Suppressor macrophage treated with lipopolysaccharide for 1 hour (primary cell): ENCODE measurements around the gene SH3RF3.

Source experiments
- DNase-seq, 3 donors: peaks; one replicate each; pipeline ENCODE4 v3.0.0-alpha.2; 2020 to 2022

SH3RF3 gene

GRCh38 chr2:109184368-109184767 is 55.4 kb downstream of the SH3RF3 start:
- no peak for DNase-seq

DNA sequence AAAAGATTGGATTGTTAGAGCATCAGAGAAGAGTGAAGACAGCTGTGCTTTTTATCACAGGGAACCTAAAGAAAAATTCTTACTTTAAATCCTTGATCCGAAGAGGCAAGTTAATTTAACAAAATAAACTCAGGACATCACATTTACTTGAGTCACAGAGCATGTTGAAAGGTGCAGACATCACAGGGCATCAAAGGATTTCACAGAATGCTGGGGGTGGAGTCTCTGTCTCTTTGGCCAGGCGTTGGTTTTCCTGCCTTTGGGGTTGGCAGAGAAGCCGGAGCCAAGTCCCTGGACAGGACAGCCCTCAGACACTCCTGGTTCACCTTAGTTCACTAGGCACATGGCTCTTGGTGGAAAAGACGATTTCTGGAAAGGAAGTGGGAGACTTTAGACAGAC is 56.3 kb downstream of the SH3RF3 start:
- DNase-seq = no peak

- DNase-seq = no peak
Observed at GRCh38 chr2:109185821-109186570, 57.0 kb downstream of the SH3RF3 start.

GRCh38 chr2:109186656-109187250 is 57.7 kb downstream of the SH3RF3 start:
- no peak for DNase-seq

DNA sequence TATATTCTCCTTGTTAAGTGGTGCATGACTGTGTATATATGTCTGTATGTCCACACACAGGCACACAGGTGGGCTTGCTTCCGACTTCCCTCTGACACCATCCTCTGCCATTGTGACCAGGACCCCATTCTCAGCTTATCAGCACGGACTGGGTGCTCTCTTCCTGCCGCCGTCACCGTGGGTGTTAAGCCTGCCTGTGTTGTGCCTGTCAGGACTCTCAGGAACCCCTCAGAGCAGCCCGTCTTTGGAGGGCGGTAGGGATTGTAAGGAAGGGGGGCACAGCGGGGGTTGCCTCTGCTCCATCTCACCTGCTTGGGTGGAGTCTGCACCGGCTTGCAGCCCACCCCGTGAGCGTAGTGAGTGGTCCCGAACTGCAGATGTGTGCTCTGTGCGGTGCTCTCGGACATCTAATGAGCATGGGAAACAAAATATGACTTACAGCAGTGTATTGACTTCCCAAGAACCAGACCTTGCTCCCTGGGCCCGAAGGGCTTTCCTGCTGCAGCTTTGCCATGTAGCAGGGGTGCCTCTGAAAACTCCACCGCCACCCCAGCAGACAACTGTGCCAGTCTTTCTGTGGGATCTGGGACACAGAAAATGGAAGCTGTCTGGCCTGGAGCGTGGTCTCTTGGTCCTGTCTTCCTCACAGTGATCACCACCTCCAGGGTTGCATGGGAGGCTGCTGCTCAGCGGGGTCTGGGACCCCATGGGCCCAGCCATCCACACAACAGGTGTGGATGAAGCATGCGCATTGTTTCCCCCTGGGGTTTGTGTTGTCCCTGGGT is 58.9 kb downstream of the SH3RF3 start:
- no peak for DNase-seq

DNA sequence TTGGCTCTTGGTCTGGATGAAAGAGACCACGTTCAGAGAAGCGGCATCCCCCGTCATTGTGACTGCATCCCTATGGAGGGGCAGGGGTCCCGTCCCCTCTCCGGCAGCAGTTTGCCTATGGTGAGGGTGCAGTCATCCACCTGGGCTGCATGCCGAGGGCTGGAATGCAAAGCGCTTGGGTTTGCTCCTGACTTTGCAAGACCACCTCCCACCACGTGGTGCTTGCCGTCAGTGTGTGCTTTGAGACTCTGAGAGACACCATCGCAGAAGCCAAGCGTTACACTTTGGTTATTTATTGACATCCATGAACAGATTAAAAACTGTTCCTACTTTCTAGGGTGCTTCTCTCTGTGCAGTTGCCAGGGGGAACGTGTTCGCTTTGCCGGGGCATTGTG is 59.5 kb downstream of the SH3RF3 start:
- no peak for DNase-seq

- no peak for DNase-seq
Observed at GRCh38 chr2:109188898-109189297, 59.9 kb downstream of the SH3RF3 start.

GRCh38 chr2:109189751-109190150 is 60.7 kb downstream of the SH3RF3 start:
- DNase-seq = no peak

DNA sequence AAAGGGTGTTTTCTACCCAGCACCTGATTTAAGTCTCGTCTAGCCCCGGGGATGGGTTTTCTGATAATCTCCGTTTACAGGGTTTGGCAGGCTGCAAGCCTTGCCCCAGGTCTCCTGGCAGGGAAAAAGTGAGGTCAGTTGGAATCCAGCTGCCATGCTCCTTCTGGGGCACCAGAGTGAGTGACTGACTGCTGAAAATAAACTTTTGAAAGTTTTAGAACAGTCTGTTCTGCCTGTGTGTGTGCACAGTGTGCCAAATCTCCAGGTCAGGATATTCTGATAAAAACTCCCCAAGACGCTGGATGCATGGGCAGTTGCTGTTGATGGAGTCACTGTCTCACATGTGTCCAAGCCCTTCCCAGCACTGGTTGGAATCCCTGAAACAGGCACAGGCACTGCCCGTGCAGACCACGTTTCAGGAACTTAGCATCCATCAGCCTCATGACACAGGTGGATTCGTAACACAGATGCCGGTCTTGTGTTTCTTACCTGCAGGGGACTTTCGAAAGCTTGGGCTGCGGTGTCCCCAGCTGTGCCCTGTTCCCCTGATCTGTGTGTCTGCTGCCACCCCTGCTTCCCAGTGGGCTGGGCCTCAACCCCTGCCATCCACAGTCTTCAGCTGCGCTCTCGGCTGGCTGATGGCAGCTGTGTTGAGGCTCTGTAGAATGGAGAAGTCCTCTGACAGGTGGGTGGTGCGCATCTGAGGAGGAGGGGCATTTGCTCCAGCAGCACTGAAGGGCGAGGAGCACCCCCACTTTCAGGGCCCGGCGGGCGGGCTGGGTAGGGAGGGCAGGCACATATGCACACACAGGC is 65.0 kb downstream of the SH3RF3 start:
- DNase-seq = no peak

DNA sequence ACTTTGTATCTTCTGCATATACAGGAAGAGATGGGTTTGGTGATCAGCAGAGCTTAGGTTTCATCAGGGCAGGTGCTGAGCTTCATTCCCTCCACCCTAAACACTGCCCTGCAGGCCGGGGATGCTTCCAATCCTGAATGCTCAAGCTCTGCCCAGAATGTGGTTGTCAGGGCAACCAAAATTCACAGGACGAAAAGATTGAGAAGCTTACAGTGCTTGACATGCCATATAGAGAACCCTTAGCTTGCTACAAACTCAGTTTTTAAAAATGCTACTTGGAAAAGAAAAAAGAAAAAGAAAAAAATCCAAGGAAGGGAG is 65.6 kb downstream of the SH3RF3 start:
- no peak for DNase-seq

DNA sequence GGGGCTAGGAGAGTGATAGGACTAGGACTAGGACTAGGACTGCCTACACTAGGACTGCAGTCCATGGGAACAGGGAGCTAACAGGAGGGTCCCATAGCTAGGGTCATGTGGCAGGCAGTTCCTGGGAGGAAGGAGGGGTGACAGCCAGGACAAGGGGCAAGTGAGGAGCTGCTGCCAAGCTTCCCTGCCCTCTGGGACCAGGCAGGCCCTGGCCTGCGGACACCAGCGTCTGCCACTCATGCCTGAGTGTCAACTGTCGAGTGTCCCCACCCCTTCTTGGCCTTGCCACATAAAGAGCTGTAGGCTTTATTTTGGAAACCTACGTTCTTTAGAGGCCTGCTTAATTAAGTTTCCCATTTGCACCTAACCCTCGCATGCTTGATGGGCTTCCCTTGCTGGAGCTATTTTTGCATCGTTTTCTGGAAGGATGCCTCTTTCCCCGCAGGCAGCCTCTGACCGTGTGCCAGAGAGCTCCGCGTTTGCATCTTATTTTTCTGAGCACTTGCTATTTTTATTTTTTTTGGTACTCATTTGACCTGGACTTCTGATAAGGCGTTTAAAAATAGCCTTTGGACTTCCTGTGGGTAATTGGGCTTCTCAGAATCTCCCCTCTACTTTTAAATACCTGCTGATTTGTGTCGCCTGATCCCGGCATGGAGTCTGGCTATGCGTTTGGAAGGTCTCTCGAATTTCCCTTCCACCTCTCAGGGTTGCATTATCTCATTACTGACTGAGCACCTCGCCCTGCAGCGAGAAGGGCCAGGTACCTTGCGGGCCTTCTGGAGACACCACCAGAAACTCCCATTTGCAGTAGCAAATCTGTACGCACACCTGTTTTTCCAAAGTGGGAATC is 66.4 kb downstream of the SH3RF3 start:
- no peak for DNase-seq

GRCh38 chr2:109196081-109196875 is 67.3 kb downstream of the SH3RF3 start:
- DNase-seq = no peak

DNA sequence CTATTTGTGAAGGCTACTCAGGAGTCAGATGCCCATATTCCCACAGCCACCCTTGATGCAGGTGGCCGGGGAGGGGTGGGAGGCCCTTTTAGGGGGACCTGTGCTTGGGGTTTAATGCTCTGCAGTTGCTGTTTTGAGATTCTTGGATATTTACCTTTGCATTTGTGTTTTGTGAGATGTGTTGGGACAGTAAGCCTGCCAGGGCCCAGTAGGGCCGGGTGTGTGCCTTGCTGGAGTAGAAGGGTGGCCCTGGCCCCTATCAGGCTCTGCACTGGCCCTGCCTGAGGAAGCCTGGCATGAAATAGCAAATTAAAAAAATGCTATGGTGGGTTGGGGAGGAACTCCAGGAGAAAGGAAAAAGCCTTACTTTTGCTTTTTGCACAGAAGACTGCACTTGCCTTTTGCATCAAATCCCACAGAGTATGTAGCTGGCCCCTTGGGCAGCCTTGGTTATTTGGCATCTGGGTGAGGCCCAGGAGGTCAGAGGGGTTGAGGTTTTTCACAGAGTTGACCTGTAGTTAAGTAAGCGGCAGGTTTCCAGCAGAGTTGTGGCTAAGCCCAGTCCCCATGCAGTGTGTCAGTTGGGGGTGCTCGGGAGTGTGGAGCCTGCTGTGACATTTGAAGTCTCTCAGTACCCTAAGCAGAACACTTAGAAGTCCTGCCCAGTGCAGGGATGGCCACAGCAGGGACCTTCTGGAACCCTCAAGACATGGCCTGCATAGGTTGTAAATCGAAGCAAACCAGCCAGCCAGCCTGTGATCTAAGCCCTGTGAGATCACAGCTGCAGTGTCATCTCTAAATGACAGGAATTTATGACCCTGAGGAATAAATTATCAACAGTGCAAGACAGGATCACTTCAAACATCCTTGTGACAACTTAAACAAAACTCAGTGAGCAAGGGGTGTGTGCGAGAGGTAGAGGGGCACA is 68.8 kb downstream of the SH3RF3 start:
- DNase-seq = no peak

DNA sequence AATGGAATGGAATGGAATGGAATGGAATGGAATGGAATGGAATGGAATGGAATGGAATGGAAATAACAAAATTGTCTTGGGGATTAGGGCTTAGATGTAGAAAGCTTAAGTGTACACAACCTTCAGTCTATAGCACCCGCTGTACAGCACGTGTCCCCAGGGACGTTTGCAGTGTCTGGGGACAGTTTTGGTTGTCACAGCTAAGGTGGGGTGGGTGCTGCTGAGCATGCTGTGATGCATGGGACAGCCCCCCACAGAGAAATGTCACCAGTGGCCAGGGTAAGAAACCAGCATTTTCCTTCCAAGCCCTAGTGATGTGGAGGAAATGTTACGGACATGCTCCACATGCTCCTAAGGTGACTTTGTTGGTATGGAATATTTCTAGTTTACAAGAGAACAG is 70.8 kb downstream of the SH3RF3 start:
- DNase-seq = no peak

DNA sequence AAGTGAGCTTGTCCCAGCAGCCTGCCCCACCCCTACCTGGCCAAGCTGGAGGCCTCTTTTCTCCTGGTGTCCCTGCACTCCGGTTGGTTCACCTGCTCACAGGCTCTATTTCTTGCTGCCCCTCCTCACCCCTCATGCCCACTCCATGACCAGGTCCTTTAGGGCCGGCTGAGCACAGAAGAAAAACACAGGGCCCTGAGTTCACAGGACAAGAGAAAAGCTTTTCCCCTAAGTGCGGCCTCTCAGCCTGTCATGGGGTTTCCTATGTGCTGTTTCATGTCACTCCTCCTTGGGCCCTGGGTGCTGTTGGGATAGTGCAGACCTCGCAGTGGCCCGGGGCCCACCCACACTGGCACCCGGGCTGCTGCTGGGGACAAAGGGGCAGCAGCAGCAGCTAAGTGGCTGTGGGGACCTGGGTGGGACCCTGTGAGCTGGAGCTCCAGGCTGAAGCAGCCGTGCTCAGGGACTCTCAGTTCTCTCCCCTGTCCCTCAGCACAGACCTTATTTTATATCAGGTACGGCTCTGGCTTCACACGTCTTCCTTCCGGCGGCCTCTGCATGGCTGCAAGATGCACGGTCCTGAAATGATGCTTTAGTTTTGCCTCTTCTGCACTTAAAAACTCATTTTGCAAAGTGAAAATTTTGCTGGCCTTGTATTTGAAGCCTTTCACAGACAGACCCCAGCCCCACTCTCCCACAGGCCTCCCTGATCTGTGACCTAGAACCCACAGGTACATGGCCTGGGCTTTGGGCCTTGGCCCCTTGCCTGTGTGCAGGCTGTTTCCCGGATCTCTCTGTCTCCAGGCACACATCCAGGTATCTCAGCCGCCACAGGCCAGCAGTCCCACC is 71.8 kb downstream of the SH3RF3 start:
- DNase-seq = no peak

DNA sequence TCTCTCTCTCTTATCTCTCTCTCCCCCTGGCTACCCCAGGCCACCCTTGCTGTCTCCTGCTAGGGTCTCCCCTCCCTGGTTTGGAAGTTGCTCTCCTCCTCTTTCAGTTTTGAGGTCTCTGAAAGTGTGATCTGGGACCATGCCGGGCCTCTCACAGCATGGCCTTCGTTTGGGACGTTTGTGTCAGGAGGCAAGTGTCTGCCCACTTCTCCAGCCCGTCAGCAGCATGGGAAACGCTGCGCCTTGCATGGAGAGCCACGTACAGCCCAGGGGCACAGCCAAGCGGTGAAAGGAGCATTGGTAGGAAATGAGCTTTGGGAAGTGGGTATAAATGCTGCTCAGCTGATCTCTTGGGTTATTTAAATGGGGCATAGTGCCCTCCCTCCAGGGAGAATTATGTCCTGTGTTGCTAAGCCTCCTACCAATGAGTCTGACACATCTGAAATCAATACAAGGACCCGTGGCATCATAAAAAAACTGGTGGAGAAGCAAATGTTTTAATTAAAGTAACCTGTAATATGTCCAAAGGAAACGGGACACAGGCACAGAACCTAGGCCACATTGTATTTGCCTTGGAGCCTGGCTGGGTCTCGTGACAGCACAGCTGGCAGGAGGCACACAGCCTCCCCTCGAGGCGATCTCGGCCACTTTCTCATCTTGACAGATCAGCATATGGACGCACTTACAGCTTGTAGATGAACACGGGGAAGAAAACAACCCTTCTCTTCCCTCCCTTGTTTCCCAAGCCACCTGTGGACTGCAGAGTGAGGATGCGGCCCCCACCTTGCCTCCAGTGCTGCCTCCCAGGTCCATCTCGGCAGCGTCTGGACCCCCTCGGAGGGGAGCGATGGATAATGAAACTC is 72.7 kb downstream of the SH3RF3 start:
- DNase-seq = no peak

GRCh38 chr2:109202486-109202885 is 73.5 kb downstream of the SH3RF3 start:
- no peak for DNase-seq
